NCI-H460 (cell line): ENCODE results near the gene TARBP1. TPM values are rescaled to one million over a fixed set of nuclear protein-coding genes. Genes with fewer than 3 reads are reported as not detected.
"Not testable (repeated sequence)": the region's sequence is repeated elsewhere in the genome, so short reads cannot be mapped to it uniquely, and the experiment has no call there.

Experiments used
- DNase-seq: peaks from one replicate; pipeline ENCODE4 v3.0.0-alpha.2; 2016; ENCODE audit warnings: low read depth; ENCODE audit errors: extremely low read depth
- total RNA-seq: library from RNA; depleted of rRNA; stranded (reverse); fragments of >200 nt; shearing (Covaris generic); gene quantifications from 2 replicates; pipeline ENCODE4 v1.2.3, GENCODE V29; 2014

TARBP1 gene
- total RNA-seq, 1 experiment from 2014 or later: 117 TPM

- DNase-seq: no peak
Observed at GRCh38 chr1:234397732-234398131, 81.2 kb downstream of the TARBP1 start.

- no peak for DNase-seq
Observed at GRCh38 chr1:234396871-234397270, 82.1 kb downstream of the TARBP1 start.

GRCh38 chr1:234396092-234396491, 82.9 kb downstream of the TARBP1 start:
- DNase-seq: no peak

- no peak for DNase-seq
Observed at GRCh38 chr1:234395297-234395696, 83.7 kb downstream of the TARBP1 start.

- no peak for DNase-seq
Observed at GRCh38 chr1:234393190-234393589, 85.8 kb downstream of the TARBP1 start.

- DNase-seq: no peak
Observed at GRCh38 chr1:234388094-234388493, 90.9 kb downstream of the TARBP1 start.

GRCh38 chr1:234386122-234386521, 92.9 kb downstream of the TARBP1 start:
- DNase-seq: no peak

GRCh38 chr1:234381699-234382555, 97.1 kb downstream of the TARBP1 start:
- DNase-seq: no peak

- not testable (repeated sequence) for DNase-seq
Observed at GRCh38 chr1:234379591-234380109, 99.3 kb downstream of the TARBP1 start.

- DNase-seq: no peak
Observed at GRCh38 chr1:234375672-234376071, 103.3 kb downstream of the TARBP1 start.

- DNase-seq: no peak
Observed at GRCh38 chr1:234373959-234374254, 105.1 kb downstream of the TARBP1 start.

- DNase-seq: peak; percentile 99
Observed at GRCh38 chr1:234373064-234373958, 105.7 kb downstream of the TARBP1 start, which contains the start of gene COA6. Gene COA6, plus strand, starts transcription at chr1:234373456. Its CDS starts 11 bp downstream, at chr1:234373467.

- DNase-seq: peak; percentile 71
Observed at GRCh38 chr1:234372011-234372757, 106.8 kb downstream of the TARBP1 start.

GRCh38 chr1:234371414-234371813, 107.6 kb downstream of the TARBP1 start:
- peak; percentile 83 for DNase-seq

GRCh38 chr1:234369784-234370183, 109.2 kb downstream of the TARBP1 start:
- DNase-seq: peak; percentile 96

- DNase-seq: peak; percentile 54
Observed at GRCh38 chr1:234369033-234369430, 109.9 kb downstream of the TARBP1 start.

- DNase-seq: peak; percentile 80
Observed at GRCh38 chr1:234368320-234369032, 110.5 kb downstream of the TARBP1 start.

GRCh38 chr1:234362558-234362957, 116.4 kb downstream of the TARBP1 start:
- DNase-seq: no peak

- DNase-seq: no peak
Observed at GRCh38 chr1:234361102-234361603, 117.8 kb downstream of the TARBP1 start.

- DNase-seq: no peak
Observed at GRCh38 chr1:234357831-234358230, 121.1 kb downstream of the TARBP1 start.
